ENCODE results near the gene DCLK1. TPM values are rescaled to one million over a fixed set of nuclear protein-coding genes. Genes with fewer than 3 reads are reported as not detected.

DCLK1 gene
- total RNA-seq, 1 donor from 2014 or later = 6.4 TPM

DNA sequence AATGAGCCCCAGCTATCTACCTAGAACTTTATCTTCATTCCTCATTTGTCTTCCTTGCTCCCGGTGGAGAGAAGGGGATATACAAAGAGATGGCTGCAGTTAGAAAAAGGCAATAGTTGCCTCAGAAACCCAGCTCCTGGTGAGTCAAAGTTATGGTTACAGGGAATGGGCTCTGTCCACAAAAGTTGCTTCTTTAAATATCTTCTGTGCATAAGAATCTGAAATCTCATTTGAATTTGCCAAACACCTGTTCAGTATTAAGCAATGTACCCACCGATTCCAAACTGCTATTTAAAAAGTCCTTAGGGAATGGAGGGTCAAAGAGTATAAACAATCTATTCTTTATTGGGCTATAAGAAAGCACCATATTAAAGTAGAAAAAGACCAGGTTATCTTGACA is 48.4 kb downstream of the DCLK1 start:
- Histone ChIP-seq H4K20me1 (ENCODE audit: low read depth) (no peaks in the 10 kb centered on the region), H3K9ac (no peak overlapping the region), H2AFZ (replicated peaks) (no peak overlapping the region), H3F3A (ENCODE audit: low read depth) (no peaks in the 10 kb centered on the region), H3K9me3 (ENCODE audit: low read depth) (no peaks in the 10 kb centered on the region), H3K4me1 (peaks cover 5% of the 10 kb centered on the region), H3K27ac (no peak overlapping the region), H3K27me3 (no peaks in the 10 kb centered on the region), H3K4me2 (no peak overlapping the region), H3K36me3 (no peaks in the 10 kb centered on the region), H3K79me2 (ENCODE audit: low read depth) (no peaks in the 10 kb centered on the region), H3K4me3 (no peak overlapping the region)
- Mint-ChIP-seq H3K9me3 (peaks cover 5% of the 10 kb centered on the region), H3K27ac (no peak overlapping the region), H3K4me1 (no peaks in the 10 kb centered on the region), H3K36me3 (peaks cover 4% of the 10 kb centered on the region), H3K4me3 (no peak overlapping the region), H3K27me3 (ENCODE audit: insufficient read depth, low read depth) (peaks cover 3% of the 10 kb centered on the region)
- DNase-seq (ENCODE audit: low spot score) = no peak
- TF ChIP-seq EZH2phosphoT487 (IDR thresholded peaks at IDR 0.05) = no peak
- no peak for TF ChIP-seq EZH2 (IDR thresholded peaks at IDR 0.05)
- TF ChIP-seq, protein P1, sequence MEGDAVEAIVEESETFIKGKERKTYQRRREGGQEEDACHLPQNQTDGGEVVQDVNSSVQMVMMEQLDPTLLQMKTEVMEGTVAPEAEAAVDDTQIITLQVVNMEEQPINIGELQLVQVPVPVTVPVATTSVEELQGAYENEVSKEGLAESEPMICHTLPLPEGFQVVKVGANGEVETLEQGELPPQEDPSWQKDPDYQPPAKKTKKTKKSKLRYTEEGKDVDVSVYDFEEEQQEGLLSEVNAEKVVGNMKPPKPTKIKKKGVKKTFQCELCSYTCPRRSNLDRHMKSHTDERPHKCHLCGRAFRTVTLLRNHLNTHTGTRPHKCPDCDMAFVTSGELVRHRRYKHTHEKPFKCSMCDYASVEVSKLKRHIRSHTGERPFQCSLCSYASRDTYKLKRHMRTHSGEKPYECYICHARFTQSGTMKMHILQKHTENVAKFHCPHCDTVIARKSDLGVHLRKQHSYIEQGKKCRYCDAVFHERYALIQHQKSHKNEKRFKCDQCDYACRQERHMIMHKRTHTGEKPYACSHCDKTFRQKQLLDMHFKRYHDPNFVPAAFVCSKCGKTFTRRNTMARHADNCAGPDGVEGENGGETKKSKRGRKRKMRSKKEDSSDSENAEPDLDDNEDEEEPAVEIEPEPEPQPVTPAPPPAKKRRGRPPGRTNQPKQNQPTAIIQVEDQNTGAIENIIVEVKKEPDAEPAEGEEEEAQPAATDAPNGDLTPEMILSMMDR (IDR thresholded peaks at IDR 0.05) = no peak

DNA sequence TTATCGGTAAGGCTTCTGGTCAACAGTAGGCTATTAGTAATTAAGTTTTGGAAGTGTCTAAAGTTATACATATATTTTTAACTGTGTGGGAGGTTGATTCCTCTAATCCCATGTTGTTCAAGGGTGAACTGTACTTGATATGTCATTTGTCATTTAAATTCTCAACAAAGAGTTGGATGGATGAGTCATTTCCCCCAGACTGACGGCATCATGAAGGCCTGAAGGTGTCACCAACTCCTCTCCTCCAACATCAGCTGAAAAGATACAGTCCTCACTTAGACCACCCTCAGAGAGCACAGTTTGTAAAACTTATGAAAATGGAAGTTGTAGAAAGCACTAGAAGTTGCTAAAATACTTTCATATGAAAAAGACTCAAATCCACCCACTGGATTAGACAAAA is 48.8 kb downstream of the DCLK1 start:
- H3K27me3 ChIP-seq = no peaks in the 10 kb centered on the region
- no peaks in the 10 kb centered on the region for H3K9me3 ChIP-seq (ENCODE audit: low read depth)
- H3K4me2 ChIP-seq = no peak overlapping the region
- DNase-seq (ENCODE audit: low spot score) = no peak
- H3K79me2 ChIP-seq (ENCODE audit: low read depth) = no peaks in the 10 kb centered on the region
- H3K36me3 Mint-ChIP-seq = peaks cover 4% of the 10 kb centered on the region
- no peak overlapping the region for H3K9ac ChIP-seq
- no peak overlapping the region for H3K27ac Mint-ChIP-seq
- H4K20me1 ChIP-seq (ENCODE audit: low read depth) = no peaks in the 10 kb centered on the region
- H3K27ac ChIP-seq = no peak overlapping the region
- H3K9me3 Mint-ChIP-seq = peaks cover 5% of the 10 kb centered on the region
- no peaks in the 10 kb centered on the region for H3F3A ChIP-seq (ENCODE audit: low read depth)
- no peak overlapping the region for H3K4me3 ChIP-seq
- H2AFZ ChIP-seq (replicated peaks) = no peak overlapping the region
- no peaks in the 10 kb centered on the region for H3K36me3 ChIP-seq
- no peak overlapping the region for H3K4me3 Mint-ChIP-seq
- peaks cover 3% of the 10 kb centered on the region for H3K27me3 Mint-ChIP-seq (ENCODE audit: insufficient read depth, low read depth)
- H3K4me1 Mint-ChIP-seq = no peaks in the 10 kb centered on the region
- TF ChIP-seq EZH2phosphoT487 (IDR thresholded peaks at IDR 0.05) (no peak), EZH2 (IDR thresholded peaks at IDR 0.05) (no peak)
- TF ChIP-seq, protein P1 (IDR thresholded peaks at IDR 0.05) = no peak
- peaks cover 5% of the 10 kb centered on the region for H3K4me1 ChIP-seq

DNA sequence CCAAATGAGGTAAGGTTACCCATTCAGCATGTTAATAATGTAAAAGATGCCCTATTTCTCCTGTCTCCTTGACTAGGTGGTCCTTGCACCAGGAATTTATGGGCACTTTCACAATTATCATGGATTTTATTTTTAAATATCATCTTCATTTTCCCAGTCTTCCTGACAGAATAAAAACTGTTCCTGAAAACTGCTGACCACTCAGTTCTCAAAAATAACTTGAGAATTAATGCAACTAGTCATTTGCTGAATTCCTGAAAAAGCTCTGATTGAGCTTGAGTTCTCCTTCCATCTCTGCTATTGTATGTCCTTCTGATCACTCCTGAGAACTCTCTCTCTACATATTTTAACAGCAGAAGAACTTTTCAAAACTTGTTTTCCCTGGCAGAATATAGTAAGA is 55.0 kb downstream of the DCLK1 start:
- Mint-ChIP-seq H3K4me3 (no peak overlapping the region), H3K27me3 (ENCODE audit: insufficient read depth, low read depth) (peaks cover 3% of the 10 kb centered on the region), H3K9me3 (peaks cover 5% of the 10 kb centered on the region), H3K27ac (no peak overlapping the region), H3K4me1 (peaks cover 9% of the 10 kb centered on the region), H3K36me3 (peaks cover 4% of the 10 kb centered on the region)
- Histone ChIP-seq H3K9me3 (ENCODE audit: low read depth) (no peaks in the 10 kb centered on the region), H3K4me2 (no peak overlapping the region), H3K27me3 (no peaks in the 10 kb centered on the region), H3K9ac (no peak overlapping the region), H3K4me1 (peaks cover 1% of the 10 kb centered on the region), H4K20me1 (ENCODE audit: low read depth) (no peaks in the 10 kb centered on the region), H2AFZ (replicated peaks) (no peak overlapping the region), H3K4me3 (no peak overlapping the region), H3K27ac (no peak overlapping the region), H3K79me2 (ENCODE audit: low read depth) (no peaks in the 10 kb centered on the region), H3K36me3 (no peaks in the 10 kb centered on the region), H3F3A (ENCODE audit: low read depth) (no peaks in the 10 kb centered on the region)
- TF ChIP-seq, protein P1 (IDR thresholded peaks at IDR 0.05) = no peak
- TF ChIP-seq EZH2 (IDR thresholded peaks at IDR 0.05) = no peak
- no peak for TF ChIP-seq EZH2phosphoT487 (IDR thresholded peaks at IDR 0.05)
- DNase-seq (ENCODE audit: low spot score) = no peak
